Kidney epithelial cell (primary cell): Measurements from ENCODE around the gene EZH1. TPM values are rescaled to one million over a fixed set of nuclear protein-coding genes. Genes with fewer than 3 reads are reported as not detected.
A peak's percentile ranks its signal among the peaks of the same experiment; 100 is the strongest.
"Not testable (repeated sequence)": the region's sequence is repeated elsewhere in the genome, so short reads cannot be mapped to it uniquely, and the experiment has no call there.

Experiments
- DNase-seq: peaks from one replicate; pipeline ENCODE4 v3.0.0-alpha.2; 2010; ENCODE audit warnings: low read depth
- H3K27me3 ChIP-seq: 2 replicates; pipeline ENCODE4 v1.6.0; 2011; ENCODE audit warnings: low read length; ENCODE audit not compliant: control insufficient read depth, insufficient read depth
- H3K36me3 ChIP-seq: 2 replicates; pipeline ENCODE4 v1.5.1; 2011; ENCODE audit warnings: low read length; ENCODE audit not compliant: control insufficient read depth, insufficient read depth
- H3K4me3 ChIP-seq: 2 replicates; pipeline ENCODE4 v1.5.1; 2011; ENCODE audit warnings: low read depth, mild to moderate bottlenecking, control low read depth, low read length
- CTCF ChIP-seq: IDR thresholded peaks from 2 replicates; pipeline ENCODE4 v1.5.1; 2011; ENCODE audit warnings: mild to moderate bottlenecking, moderate library complexity, low read length, control low read depth, inconsistent platforms; ENCODE audit not compliant: insufficient read depth, poor library complexity, severe bottlenecking
- total RNA-seq: library from RNA; depleted of rRNA; stranded (reverse); fragments of >200 nt; gene quantifications from 2 replicates; pipeline ENCODE4 v1.2.3, GENCODE V29; 2015

EZH1 gene
- total RNA-seq, 1 donor from 2014 or later = 14.7 TPM

DNA sequence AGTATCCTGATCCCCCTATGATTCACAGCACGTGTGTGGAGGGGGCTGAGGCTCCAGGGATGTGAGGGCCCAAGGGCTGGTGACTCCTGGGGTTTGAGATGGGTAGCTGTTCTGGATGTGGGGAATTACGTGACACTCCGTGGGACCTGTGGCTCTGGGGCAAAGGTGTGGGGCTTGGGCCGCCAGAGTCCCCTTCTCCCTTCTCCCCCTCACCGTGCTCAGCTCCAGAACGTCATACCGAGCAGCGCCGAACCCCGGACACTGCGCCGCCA is 75.2 kb downstream of the EZH1 start:
- Histone ChIP-seq H3K4me3 (no peak overlapping the region), H3K36me3 (peaks cover 10% of the 10 kb centered on the region), H3K27me3 (no peaks in the 10 kb centered on the region)
- TF ChIP-seq CTCF = no peak
- no peak for DNase-seq

DNA sequence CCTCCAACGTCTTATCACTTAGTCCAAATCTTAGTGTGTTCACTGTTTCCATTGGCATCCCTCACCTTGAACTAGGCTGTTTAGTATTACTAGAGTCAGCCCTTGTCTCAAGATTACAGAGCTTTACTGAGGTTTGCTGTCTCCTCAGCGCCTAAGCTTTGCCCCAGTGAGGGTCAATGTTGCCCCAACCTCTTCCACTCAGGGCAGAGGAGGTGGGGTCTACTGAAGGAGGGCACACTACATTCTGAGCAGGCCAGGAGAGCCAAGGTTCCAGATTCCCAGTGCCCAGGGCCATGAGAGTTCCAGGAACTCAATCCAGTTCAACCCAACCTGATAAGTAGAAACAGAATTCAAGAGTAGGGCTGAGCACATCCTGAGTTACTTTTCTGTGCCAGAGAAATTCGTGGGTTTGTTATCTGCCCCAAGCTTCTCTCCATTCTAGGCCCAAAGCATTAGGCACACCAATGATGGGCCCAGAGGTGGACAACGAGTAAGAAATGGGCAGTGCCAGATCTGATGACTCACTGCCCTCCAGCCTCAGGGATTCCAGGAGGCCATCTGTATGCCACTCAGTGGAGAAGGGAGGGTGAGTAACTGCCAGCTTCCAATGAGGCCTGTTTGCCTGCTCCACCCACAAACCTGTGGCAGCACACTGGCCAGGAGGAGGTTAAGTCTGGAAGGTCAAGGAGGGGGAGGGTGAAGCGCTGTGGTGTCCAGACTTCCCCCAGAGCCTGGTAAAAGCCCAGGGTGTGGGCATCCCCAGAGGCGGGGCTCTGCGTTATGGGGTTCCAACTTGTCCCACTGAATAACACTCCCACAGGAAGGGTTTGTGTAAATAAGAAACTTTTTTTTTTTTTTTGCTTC is 77.5 kb downstream of the EZH1 start:
- Histone ChIP-seq H3K36me3 (peaks cover 8% of the 10 kb centered on the region), H3K27me3 (no peaks in the 10 kb centered on the region), H3K4me3 (no peak overlapping the region)
- TF ChIP-seq CTCF = no peak
- peak; percentile 79 for DNase-seq

- DNase-seq, H3K36me3 ChIP-seq, H3K4me3 ChIP-seq, H3K27me3 ChIP-seq: not testable (repeated sequence)
Observed at GRCh38 chr17:42666126-42666525, 78.7 kb downstream of the EZH1 start.

- no peak for DNase-seq
- no peaks in the 10 kb centered on the region for H3K27me3 ChIP-seq
- peaks cover 6% of the 10 kb centered on the region for H3K36me3 ChIP-seq
- no peak for TF ChIP-seq CTCF
- H3K4me3 ChIP-seq = no peak overlapping the region
Observed at GRCh38 chr17:42665581-42666001, 79.2 kb downstream of the EZH1 start.

DNA sequence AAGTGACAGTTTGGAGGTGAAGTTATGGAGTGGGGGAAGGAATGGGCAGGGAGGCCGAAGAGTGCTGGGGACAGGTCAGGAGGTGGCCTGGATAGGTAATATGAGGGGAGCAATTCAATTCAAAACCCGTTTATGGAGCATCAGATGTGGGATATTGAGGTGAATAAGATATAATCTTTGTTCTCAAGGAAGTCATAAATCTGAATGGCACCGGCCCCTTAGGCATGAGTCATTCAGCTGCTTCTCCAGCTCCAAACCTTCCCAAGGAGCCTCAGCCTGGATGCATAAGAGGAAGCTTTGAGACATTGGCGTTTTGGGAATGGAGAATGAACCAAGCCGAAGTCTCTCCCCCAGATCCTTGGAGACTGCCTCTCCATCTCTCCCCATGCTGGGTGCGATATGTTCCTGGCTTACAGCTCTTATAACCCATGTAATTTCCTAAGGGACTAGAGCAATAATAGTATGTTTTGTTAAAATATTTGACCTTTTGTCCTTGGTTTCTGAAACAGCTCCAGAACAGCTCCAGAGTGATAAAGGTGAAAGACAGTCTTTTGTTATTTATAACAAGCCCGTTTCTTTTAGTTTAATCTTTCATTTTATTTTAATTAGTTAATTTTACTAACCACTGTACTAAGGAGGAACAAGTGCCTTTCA is 84.0 kb downstream of the EZH1 start:
- peaks cover 1% of the 10 kb centered on the region for H3K36me3 ChIP-seq
- no peaks in the 10 kb centered on the region for H3K27me3 ChIP-seq
- TF ChIP-seq CTCF = no peak
- H3K4me3 ChIP-seq = no peak overlapping the region
- no peak for DNase-seq

GRCh38 chr17:42659932-42660274 is 84.9 kb downstream of the EZH1 start:
- DNase-seq = not testable (repeated sequence)

More at GRCh38 chr17:42659932-42660274, 84.9 kb downstream of the EZH1 start:
- peak overlapping the region; percentile 58 for H3K4me3 ChIP-seq
- not testable (repeated sequence) for H3K27me3 ChIP-seq, H3K36me3 ChIP-seq
